Measurements from ENCODE around the gene RNPC3. TPM values are rescaled to one million over a fixed set of nuclear protein-coding genes. Genes with fewer than 3 reads are reported as not detected.

Gene RNPC3
- 25.8 TPM for polyA plus RNA-seq (2012; ENCODE audit: insufficient read depth, insufficient read length, low read depth)

GRCh38 chr1:103525607-103526507, at the start of gene RNPC3:
RNPC3 (plus strand) TSS chr1:103525699; CDS start chr1:103526071, 372 bp downstream.
- no peaks in the 10 kb centered on the region for H3K9me3 ChIP-seq
- H3K4me1 ChIP-seq, result no peaks in the 10 kb centered on the region
- peaks cover 21% of the 10 kb centered on the region for H3K36me3 ChIP-seq
- DNase-seq, result peak; percentile 87
- peak; percentile 28; the same call in 1 of the 2 replicates for TF ChIP-seq CTCF (IDR thresholded peaks at IDR 0.05; ENCODE audit: low read depth, low read length)
- H3K27me3 ChIP-seq, result no peaks in the 10 kb centered on the region
- peak within 1 kb of the TSS; percentile 89 for H3K4me3 ChIP-seq (ENCODE audit: low read depth, low read length)

- Histone ChIP-seq H3K27me3 (no peaks in the 10 kb centered on the region), H3K4me3 (ENCODE audit: low read depth, low read length) (no peak overlapping the region), H3K36me3 (no peaks in the 10 kb centered on the region), H3K4me1 (no peaks in the 10 kb centered on the region), H3K9me3 (no peaks in the 10 kb centered on the region)
- no peak for DNase-seq
- TF ChIP-seq CTCF (IDR thresholded peaks at IDR 0.05; ENCODE audit: low read depth, low read length), result no peak
Measured at GRCh38 chr1:103477101-103477500, 48.4 kb upstream of the RNPC3 start.

- H3K36me3 ChIP-seq, result no peaks in the 10 kb centered on the region
- DNase-seq, result no peak
- H3K4me1 ChIP-seq, result no peaks in the 10 kb centered on the region
- TF ChIP-seq CTCF (IDR thresholded peaks at IDR 0.05; ENCODE audit: low read depth, low read length), result no peak
- no peak overlapping the region for H3K4me3 ChIP-seq (ENCODE audit: low read depth, low read length)
- H3K9me3 ChIP-seq, result no peaks in the 10 kb centered on the region
- no peaks in the 10 kb centered on the region for H3K27me3 ChIP-seq
Measured at GRCh38 chr1:103489935-103490334, 35.6 kb upstream of the RNPC3 start.

- no peak for DNase-seq
- no peaks in the 10 kb centered on the region for H3K4me1 ChIP-seq
- no peaks in the 10 kb centered on the region for H3K36me3 ChIP-seq
- TF ChIP-seq CTCF (IDR thresholded peaks at IDR 0.05; ENCODE audit: low read depth, low read length), result no peak
- no peaks in the 10 kb centered on the region for H3K27me3 ChIP-seq
- H3K9me3 ChIP-seq, result no peaks in the 10 kb centered on the region
- no peak overlapping the region for H3K4me3 ChIP-seq (ENCODE audit: low read depth, low read length)
Measured at GRCh38 chr1:103492003-103492625, 33.4 kb upstream of the RNPC3 start.

GRCh38 chr1:103496014-103496635, 29.4 kb upstream of the RNPC3 start:
- Histone ChIP-seq H3K4me1 (no peaks in the 10 kb centered on the region), H3K9me3 (no peaks in the 10 kb centered on the region), H3K27me3 (no peaks in the 10 kb centered on the region), H3K4me3 (ENCODE audit: low read depth, low read length) (no peak overlapping the region), H3K36me3 (no peaks in the 10 kb centered on the region)
- TF ChIP-seq CTCF (IDR thresholded peaks at IDR 0.05; ENCODE audit: low read depth, low read length), result no peak
- DNase-seq, result no peak
